H1 (cell line): ENCODE data around the gene SYNPO2L.
"Not testable (repeated sequence)": the region's sequence is repeated elsewhere in the genome, so short reads cannot be mapped to it uniquely, and the experiment has no call there.

Experiments used
- CHD1 ChIP-seq: IDR thresholded peaks from 2 replicates; pipeline ENCODE4 v1.6.1; 2012; ENCODE audit warnings: low read depth, low read length, improper control_type of control experiment
- EZH2 ChIP-seq: fragments of 200-600 bp; sonication (generic); IDR thresholded peaks from 2 replicates; pipeline ENCODE4 v1.7.1; 2012; ENCODE audit warnings: low read depth, mild to moderate bottlenecking, moderate library complexity, low read length, inconsistent platforms; ENCODE audit not compliant: severe bottlenecking
- KDM1A ChIP-seq: fragments of 200-600, 300-600 bp; sonication (generic); IDR thresholded peaks from 2 replicates; pipeline ENCODE4 v1.7.1; 2016; ENCODE audit warnings: mild to moderate bottlenecking, low read length, borderline replicate concordance
- POLR2A ChIP-seq, 2 experiments: IDR thresholded peaks; 1 replicate in 1 of 2; 2 replicates in 1 of 2; pipeline ENCODE4 v1.6.1; 2011; ENCODE audit warnings: low read depth in 2 of 2, low read length in 2 of 2, mild to moderate bottlenecking in 2 of 2; ENCODE audit errors: control extremely low read depth in 1 of 2
- ZNF274 ChIP-seq: IDR thresholded peaks from 2 replicates; pipeline ENCODE4 v1.7.0; 2012; ENCODE audit warnings: low read length, borderline replicate concordance; ENCODE audit errors: extremely low read depth
- TF ChIP-seq, protein P1 (sequence below), 3 experiments: IDR thresholded peaks; 1 replicate in 2 of 3; 2 replicates in 1 of 3; pipeline versions ENCODE4 v1.5.1 to v1.6.1; 2011; ENCODE audit warnings: low read length in 3 of 3, mild to moderate bottlenecking in 3 of 3, inconsistent platforms in 2 of 3, low read depth in 1 of 3, moderate library complexity in 1 of 3; ENCODE audit not compliant: insufficient read depth in 1 of 3; ENCODE audit errors: control extremely low read depth in 1 of 3
- TF ChIP-seq, protein P2 (sequence below): IDR thresholded peaks from 2 replicates; pipeline ENCODE4 v1.6.1; 2012; ENCODE audit warnings: inconsistent platforms

DNA sequence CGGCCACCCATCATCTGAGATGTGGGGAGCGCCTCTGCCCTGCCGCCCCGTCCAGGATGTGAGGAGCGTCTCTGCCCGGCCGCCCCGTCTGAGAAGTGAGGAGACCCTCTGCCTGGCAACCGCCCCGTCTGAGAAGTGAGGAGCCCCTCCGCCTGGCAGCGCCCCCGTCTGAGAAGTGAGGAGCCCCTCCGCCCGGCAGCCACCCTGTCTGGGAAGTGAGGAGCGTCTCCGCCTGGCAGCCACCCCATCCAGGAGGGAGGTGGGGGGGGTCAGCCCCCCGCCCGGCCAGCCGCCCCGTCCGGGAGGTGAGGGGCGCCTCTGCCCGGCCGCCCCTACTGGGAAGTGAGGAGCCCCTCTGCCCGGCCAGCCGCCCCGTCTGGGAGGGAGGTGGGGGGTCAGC lies 33.8 kb upstream of the SYNPO2L start:
- TF ChIP-seq, protein P1, sequence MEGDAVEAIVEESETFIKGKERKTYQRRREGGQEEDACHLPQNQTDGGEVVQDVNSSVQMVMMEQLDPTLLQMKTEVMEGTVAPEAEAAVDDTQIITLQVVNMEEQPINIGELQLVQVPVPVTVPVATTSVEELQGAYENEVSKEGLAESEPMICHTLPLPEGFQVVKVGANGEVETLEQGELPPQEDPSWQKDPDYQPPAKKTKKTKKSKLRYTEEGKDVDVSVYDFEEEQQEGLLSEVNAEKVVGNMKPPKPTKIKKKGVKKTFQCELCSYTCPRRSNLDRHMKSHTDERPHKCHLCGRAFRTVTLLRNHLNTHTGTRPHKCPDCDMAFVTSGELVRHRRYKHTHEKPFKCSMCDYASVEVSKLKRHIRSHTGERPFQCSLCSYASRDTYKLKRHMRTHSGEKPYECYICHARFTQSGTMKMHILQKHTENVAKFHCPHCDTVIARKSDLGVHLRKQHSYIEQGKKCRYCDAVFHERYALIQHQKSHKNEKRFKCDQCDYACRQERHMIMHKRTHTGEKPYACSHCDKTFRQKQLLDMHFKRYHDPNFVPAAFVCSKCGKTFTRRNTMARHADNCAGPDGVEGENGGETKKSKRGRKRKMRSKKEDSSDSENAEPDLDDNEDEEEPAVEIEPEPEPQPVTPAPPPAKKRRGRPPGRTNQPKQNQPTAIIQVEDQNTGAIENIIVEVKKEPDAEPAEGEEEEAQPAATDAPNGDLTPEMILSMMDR (IDR thresholded peaks at IDR 0.05; ENCODE audit: control extremely low read depth in 1 of 3, insufficient read depth in 1 of 3, low read depth in 1 of 3, low read length in 3 of 3), result not testable (repeated sequence)
- TF ChIP-seq EZH2; CHD1; KDM1A; ZNF274; POLR2A (IDR thresholded peaks at IDR 0.05; ENCODE audit: control extremely low read depth in 1 of 2, low read depth in 2 of 2, low read length in 2 of 2): not testable (repeated sequence)
- TF ChIP-seq, protein P2, sequence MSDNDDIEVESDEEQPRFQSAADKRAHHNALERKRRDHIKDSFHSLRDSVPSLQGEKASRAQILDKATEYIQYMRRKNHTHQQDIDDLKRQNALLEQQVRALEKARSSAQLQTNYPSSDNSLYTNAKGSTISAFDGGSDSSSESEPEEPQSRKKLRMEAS, result not testable (repeated sequence)
